Panc1 (cell line): ENCODE data around the gene SNX7.

Experiments used
- POLR2AphosphoS5 ChIP-seq: IDR thresholded peaks from 2 replicates; pipeline ENCODE4 v1.6.1; 2012; ENCODE audit warnings: mild to moderate bottlenecking, low read depth, low read length, moderate library complexity
- TCF7L2 ChIP-seq: IDR thresholded peaks from 2 replicates; pipeline ENCODE4 v1.6.1; 2011; ENCODE audit warnings: mild to moderate bottlenecking, low read depth, low read length, inconsistent platforms
- TF ChIP-seq, protein P1 (sequence below), 2 experiments: IDR thresholded peaks; 2 replicates each; pipeline ENCODE4 v1.6.1; 2011 to 2012; ENCODE audit warnings: low read depth in 2 of 2, control low read depth in 1 of 2, low read length in 1 of 2, mild to moderate bottlenecking in 1 of 2, moderate library complexity in 1 of 2; ENCODE audit not compliant: insufficient read depth in 1 of 2
- TF ChIP-seq, protein P2 (sequence below): fragments of 450-650 bp; IDR thresholded peaks from 2 replicates; pipeline ENCODE4 v1.5.1; 2017; ENCODE audit warnings: mild to moderate bottlenecking

GRCh38 chr1:98732985-98733781 is 71.7 kb downstream of the SNX7 start:
- TF ChIP-seq, protein P1, sequence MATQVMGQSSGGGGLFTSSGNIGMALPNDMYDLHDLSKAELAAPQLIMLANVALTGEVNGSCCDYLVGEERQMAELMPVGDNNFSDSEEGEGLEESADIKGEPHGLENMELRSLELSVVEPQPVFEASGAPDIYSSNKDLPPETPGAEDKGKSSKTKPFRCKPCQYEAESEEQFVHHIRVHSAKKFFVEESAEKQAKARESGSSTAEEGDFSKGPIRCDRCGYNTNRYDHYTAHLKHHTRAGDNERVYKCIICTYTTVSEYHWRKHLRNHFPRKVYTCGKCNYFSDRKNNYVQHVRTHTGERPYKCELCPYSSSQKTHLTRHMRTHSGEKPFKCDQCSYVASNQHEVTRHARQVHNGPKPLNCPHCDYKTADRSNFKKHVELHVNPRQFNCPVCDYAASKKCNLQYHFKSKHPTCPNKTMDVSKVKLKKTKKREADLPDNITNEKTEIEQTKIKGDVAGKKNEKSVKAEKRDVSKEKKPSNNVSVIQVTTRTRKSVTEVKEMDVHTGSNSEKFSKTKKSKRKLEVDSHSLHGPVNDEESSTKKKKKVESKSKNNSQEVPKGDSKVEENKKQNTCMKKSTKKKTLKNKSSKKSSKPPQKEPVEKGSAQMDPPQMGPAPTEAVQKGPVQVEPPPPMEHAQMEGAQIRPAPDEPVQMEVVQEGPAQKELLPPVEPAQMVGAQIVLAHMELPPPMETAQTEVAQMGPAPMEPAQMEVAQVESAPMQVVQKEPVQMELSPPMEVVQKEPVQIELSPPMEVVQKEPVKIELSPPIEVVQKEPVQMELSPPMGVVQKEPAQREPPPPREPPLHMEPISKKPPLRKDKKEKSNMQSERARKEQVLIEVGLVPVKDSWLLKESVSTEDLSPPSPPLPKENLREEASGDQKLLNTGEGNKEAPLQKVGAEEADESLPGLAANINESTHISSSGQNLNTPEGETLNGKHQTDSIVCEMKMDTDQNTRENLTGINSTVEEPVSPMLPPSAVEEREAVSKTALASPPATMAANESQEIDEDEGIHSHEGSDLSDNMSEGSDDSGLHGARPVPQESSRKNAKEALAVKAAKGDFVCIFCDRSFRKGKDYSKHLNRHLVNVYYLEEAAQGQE (IDR thresholded peaks at IDR 0.05; ENCODE audit: insufficient read depth in 1 of 2, low read depth in 2 of 2, low read length in 1 of 2): no peak
- no peak for TF ChIP-seq POLR2AphosphoS5
- TF ChIP-seq TCF7L2: no peak
- TF ChIP-seq, protein P2, sequence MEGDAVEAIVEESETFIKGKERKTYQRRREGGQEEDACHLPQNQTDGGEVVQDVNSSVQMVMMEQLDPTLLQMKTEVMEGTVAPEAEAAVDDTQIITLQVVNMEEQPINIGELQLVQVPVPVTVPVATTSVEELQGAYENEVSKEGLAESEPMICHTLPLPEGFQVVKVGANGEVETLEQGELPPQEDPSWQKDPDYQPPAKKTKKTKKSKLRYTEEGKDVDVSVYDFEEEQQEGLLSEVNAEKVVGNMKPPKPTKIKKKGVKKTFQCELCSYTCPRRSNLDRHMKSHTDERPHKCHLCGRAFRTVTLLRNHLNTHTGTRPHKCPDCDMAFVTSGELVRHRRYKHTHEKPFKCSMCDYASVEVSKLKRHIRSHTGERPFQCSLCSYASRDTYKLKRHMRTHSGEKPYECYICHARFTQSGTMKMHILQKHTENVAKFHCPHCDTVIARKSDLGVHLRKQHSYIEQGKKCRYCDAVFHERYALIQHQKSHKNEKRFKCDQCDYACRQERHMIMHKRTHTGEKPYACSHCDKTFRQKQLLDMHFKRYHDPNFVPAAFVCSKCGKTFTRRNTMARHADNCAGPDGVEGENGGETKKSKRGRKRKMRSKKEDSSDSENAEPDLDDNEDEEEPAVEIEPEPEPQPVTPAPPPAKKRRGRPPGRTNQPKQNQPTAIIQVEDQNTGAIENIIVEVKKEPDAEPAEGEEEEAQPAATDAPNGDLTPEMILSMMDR: no peak
